HEK293 (cell line): ENCODE results near the gene GMEB1.

ENCODE experiments used
- CTCF ChIA-PET: fragments of 350-600 bp; formaldehyde crosslinking; extraction: SDS; loops from one replicate; lab custom pipeline; 2021; ENCODE audit warnings: antibody characterized with exemption; lab: Yijun Ruan, JAX
- POLR2A ChIA-PET: fragments of 300-600 bp; formaldehyde crosslinking; extraction: SDS; loops from one replicate; lab custom pipeline; 2020; ENCODE audit warnings: antibody characterized with exemption, inconsistent platforms; lab: Yijun Ruan, JAX
- H3K27ac ChIP-seq: fragments of 200-500 bp; sonication (Bioruptor generic); 2 replicates; pipeline ENCODE4 v1.5.1; 2014; ENCODE audit warnings: low read depth, low read length, control low read depth, inconsistent platforms; ENCODE audit errors: extremely low read depth
- H3K36me3 ChIP-seq, 2 experiments: fragments of 200-500 bp in 1 of 2; sonication (Bioruptor generic) in 1 of 2; 1 replicate in 1 of 2; 2 replicates in 1 of 2; pipeline ENCODE4 v1.5.1; 2014 to 2017; ENCODE audit warnings: inconsistent platforms in 2 of 2, low read length in 2 of 2; ENCODE audit not compliant: control insufficient read depth in 2 of 2, insufficient read depth in 1 of 2
- H3K4me1 ChIP-seq: fragments of 200-500 bp; sonication (Bioruptor generic); 2 replicates; pipeline ENCODE4 v1.5.1; 2014; ENCODE audit warnings: mild to moderate bottlenecking, low read length, inconsistent platforms; ENCODE audit not compliant: control insufficient read depth, insufficient read depth
- H3K4me3 ChIP-seq: 2 replicates; pipeline ENCODE4 v1.5.1; 2011; ENCODE audit warnings: low read depth, mild to moderate bottlenecking, control low read depth, low read length, moderate library complexity
- H3K9me3 ChIP-seq: fragments of 200-500 bp; sonication (Bioruptor generic); 2 replicates; pipeline ENCODE4 v1.5.1; 2014; ENCODE audit warnings: low read depth, low read length, inconsistent platforms; ENCODE audit not compliant: control insufficient read depth, insufficient read depth
- OSR2 ChIP-seq: fragments of 450-650 bp; formaldehyde crosslinking; IDR thresholded peaks from 2 replicates; pipeline ENCODE4 v1.5.1; 2016; ENCODE audit warnings: missing biosample characterization, missing genetic modification characterization
- ZBTB17 ChIP-seq: fragments of 450-650 bp; formaldehyde crosslinking; IDR thresholded peaks from 2 replicates; pipeline ENCODE4 v1.5.1; 2016; ENCODE audit warnings: missing biosample characterization, missing genetic modification characterization
- ZBTB48 ChIP-seq: fragments of 450-650 bp; formaldehyde crosslinking; IDR thresholded peaks from 2 replicates; pipeline ENCODE4 v1.5.1; 2016; ENCODE audit warnings: missing biosample characterization, missing genetic modification characterization
- ZFP69B ChIP-seq: fragments of 450-650 bp; formaldehyde crosslinking; IDR thresholded peaks from 2 replicates; pipeline ENCODE4 v1.5.1; 2016; ENCODE audit warnings: missing biosample characterization, missing genetic modification characterization
- ZNF324 ChIP-seq: fragments of 450-650 bp; formaldehyde crosslinking; IDR thresholded peaks from 2 replicates; pipeline ENCODE4 v1.5.1; 2016; ENCODE audit warnings: missing biosample characterization, missing genetic modification characterization
- ZNF335 ChIP-seq: fragments of 450-650 bp; formaldehyde crosslinking; conservative IDR thresholded peaks from 2 replicates; pipeline ENCODE4 v1.5.1; 2016; ENCODE audit warnings: missing biosample characterization, missing genetic modification characterization
- ZNF423 ChIP-seq: fragments of 450-650 bp; formaldehyde crosslinking; IDR thresholded peaks from 2 replicates; pipeline ENCODE4 v1.5.1; 2016; ENCODE audit warnings: missing biosample characterization, missing genetic modification characterization
- ZNF501 ChIP-seq: fragments of 450-650 bp; formaldehyde crosslinking; IDR thresholded peaks from 2 replicates; pipeline ENCODE4 v1.5.1; 2016; ENCODE audit warnings: missing biosample characterization, missing genetic modification characterization
- ZNF555 ChIP-seq: fragments of 450-650 bp; formaldehyde crosslinking; conservative IDR thresholded peaks from 2 replicates; pipeline ENCODE4 v1.5.1; 2017; ENCODE audit warnings: missing biosample characterization, mild to moderate bottlenecking, missing genetic modification characterization, inconsistent platforms
- ZNF600 ChIP-seq: fragments of 450-650 bp; formaldehyde crosslinking; IDR thresholded peaks from 2 replicates; pipeline ENCODE4 v1.5.1; 2016; ENCODE audit warnings: missing biosample characterization, missing genetic modification characterization
- ZNF629 ChIP-seq: fragments of 450-650 bp; formaldehyde crosslinking; IDR thresholded peaks from 2 replicates; pipeline ENCODE4 v1.5.1; 2017; ENCODE audit warnings: missing biosample characterization, missing genetic modification characterization
- ZNF658 ChIP-seq: fragments of 450-650 bp; formaldehyde crosslinking; IDR thresholded peaks from 2 replicates; pipeline ENCODE4; 2016; ENCODE audit warnings: missing biosample characterization, missing genetic modification characterization
- TF ChIP-seq, protein P1 (sequence below): fragments of 450-650 bp; formaldehyde crosslinking; IDR thresholded peaks from 2 replicates; pipeline ENCODE4 v1.5.1; 2016; ENCODE audit warnings: missing biosample characterization, missing genetic modification characterization
- TF ChIP-seq, protein P2 (sequence below): fragments of 450-650 bp; formaldehyde crosslinking; IDR thresholded peaks from 2 replicates; pipeline ENCODE4 v1.5.1; 2016; ENCODE audit warnings: missing biosample characterization, missing genetic modification characterization
- TF ChIP-seq, protein P3 (sequence below): fragments of 450-650 bp; formaldehyde crosslinking; IDR thresholded peaks from 2 replicates; pipeline ENCODE4 v1.5.1; 2016; ENCODE audit warnings: missing biosample characterization, missing genetic modification characterization, low read depth
- TF ChIP-seq, protein P4 (sequence below): fragments of 450-650 bp; formaldehyde crosslinking; IDR thresholded peaks from 2 replicates; pipeline ENCODE4 v1.5.1; 2017; ENCODE audit warnings: missing biosample characterization, missing genetic modification characterization
- TF ChIP-seq, protein P5 (sequence below): fragments of 450-650 bp; formaldehyde crosslinking; IDR thresholded peaks from 2 replicates; pipeline ENCODE4 v1.5.1; 2016; ENCODE audit warnings: missing biosample characterization, missing genetic modification characterization, borderline replicate concordance

GMEB1 gene, protein sequence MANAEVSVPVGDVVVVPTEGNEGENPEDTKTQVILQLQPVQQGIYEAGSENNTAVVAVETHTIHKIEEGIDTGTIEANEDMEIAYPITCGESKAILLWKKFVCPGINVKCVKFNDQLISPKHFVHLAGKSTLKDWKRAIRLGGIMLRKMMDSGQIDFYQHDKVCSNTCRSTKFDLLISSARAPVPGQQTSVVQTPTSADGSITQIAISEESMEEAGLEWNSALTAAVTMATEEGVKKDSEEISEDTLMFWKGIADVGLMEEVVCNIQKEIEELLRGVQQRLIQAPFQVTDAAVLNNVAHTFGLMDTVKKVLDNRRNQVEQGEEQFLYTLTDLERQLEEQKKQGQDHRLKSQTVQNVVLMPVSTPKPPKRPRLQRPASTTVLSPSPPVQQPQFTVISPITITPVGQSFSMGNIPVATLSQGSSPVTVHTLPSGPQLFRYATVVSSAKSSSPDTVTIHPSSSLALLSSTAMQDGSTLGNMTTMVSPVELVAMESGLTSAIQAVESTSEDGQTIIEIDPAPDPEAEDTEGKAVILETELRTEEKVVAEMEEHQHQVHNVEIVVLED

DNA sequence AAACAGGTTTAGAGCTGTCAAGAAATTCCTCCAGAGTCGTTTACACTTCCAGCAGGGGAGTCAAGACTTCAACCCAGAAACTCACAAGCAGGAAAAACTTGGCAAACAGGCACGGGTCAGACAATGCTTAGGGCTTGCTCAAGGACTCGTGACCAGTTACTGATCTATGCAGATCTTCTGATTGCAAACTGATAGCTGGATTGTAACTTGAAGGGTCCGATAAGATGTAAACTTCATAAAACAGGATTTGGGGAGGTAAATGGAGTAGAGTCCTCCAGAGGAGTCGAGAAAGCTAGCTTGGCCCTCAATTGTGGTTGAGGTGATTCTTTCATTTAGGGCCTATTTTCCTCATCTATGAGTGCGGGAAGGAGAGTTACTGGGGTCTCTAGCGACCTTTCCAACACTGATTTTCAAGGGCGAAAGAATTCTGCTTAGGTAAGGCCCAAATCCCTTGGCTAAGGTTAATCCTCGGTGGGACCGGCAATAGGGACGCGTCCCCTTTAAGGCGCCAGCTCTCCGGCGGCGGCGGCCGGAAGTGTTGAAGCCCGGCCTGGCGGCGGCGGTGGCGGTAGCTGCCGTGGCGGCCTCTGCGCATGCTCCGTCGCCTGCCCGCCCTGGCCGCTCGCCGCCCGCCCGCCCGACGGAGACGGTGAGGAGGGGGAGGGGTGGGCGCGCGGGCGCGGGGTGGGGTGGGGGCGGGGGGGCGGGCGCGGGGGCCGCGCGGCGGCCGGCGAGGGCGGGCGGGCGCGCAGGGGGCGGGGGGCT is at the start of gene GMEB1:
GMEB1 (plus strand) TSS at position 594 of the 765 bp plus-strand sequence. CDS start 14,829 bp downstream, outside the sequence.
- Histone ChIP-seq H3K27ac (peak within 1 kb of the TSS; percentile 95), H3K4me3 (peak within 1 kb of the TSS; percentile 75), H3K36me3 (no peaks in the 10 kb centered on the region), H3K4me1 (peaks cover 4% of the 10 kb centered on the region; the same call in 1 of the 2 replicates), H3K9me3 (no peaks in the 10 kb centered on the region)
- POLR2A ChIA-PET = interaction anchor here (0.7 to 3.6 kb wide), 12 partner anchors 9 to 433 kb away, joined by 3 to 35 read pairs (median 4); partner anchors contain the start of genes ATP5IF1, RNU11, TAF12 and YTHDF2
- CTCF ChIA-PET = interaction anchor here (0.6 kb wide), 1 partner anchor 209 kb away, joined by 3 read pairs; no protein-coding TSS in a partner anchor
- TF ChIP-seq ZBTB17 = peak; percentile 79
- no peak for TF ChIP-seq ZNF423 (tag by site-specific recombination)
- TF ChIP-seq ZNF555 (tag by site-specific recombination) = no peak
- peak; percentile 37; the same call in 1 of the 2 replicates for TF ChIP-seq OSR2 (tag by site-specific recombination)
- no peak for TF ChIP-seq ZNF658 (tag by site-specific recombination)
- TF ChIP-seq ZNF335 (tag by site-specific recombination) = peak; percentile 77
- TF ChIP-seq ZNF600 (tag by site-specific recombination) = peak; percentile 30; the same call in 1 of the 2 replicates
- TF ChIP-seq ZBTB48 = peak; percentile 65
- TF ChIP-seq, protein P1, sequence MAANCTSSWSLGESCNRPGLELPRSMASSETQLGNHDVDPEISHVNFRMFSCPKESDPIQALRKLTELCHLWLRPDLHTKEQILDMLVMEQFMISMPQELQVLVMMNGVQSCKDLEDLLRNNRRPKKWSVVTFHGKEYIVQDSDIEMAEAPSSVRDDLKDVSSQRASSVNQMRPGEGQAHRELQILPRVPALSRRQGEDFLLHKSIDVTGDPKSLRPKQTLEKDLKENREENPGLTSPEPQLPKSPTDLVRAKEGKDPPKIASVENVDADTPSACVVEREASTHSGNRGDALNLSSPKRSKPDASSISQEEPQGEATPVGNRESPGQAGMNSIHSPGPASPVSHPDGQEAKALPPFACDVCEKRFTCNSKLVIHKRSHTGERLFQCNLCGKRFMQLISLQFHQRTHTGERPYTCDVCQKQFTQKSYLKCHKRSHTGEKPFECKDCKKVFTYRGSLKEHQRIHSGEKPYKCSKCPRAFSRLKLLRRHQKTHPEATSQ = peak; percentile 31; the same call in 1 of the 2 replicates
- TF ChIP-seq, protein P2, sequence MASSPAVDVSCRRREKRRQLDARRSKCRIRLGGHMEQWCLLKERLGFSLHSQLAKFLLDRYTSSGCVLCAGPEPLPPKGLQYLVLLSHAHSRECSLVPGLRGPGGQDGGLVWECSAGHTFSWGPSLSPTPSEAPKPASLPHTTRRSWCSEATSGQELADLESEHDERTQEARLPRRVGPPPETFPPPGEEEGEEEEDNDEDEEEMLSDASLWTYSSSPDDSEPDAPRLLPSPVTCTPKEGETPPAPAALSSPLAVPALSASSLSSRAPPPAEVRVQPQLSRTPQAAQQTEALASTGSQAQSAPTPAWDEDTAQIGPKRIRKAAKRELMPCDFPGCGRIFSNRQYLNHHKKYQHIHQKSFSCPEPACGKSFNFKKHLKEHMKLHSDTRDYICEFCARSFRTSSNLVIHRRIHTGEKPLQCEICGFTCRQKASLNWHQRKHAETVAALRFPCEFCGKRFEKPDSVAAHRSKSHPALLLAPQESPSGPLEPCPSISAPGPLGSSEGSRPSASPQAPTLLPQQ = peak; percentile 100
- 0 out of 2 replicates have a peak, but pooled peaks have one; percentile 31 for TF ChIP-seq ZNF501 (tag by site-specific recombination)
- TF ChIP-seq ZNF629 (tag by site-specific recombination) = peak; percentile 21; the same call in 1 of the 2 replicates
- peak; percentile 100 for TF ChIP-seq ZFP69B (tag by site-specific recombination)
- TF ChIP-seq, protein P3, sequence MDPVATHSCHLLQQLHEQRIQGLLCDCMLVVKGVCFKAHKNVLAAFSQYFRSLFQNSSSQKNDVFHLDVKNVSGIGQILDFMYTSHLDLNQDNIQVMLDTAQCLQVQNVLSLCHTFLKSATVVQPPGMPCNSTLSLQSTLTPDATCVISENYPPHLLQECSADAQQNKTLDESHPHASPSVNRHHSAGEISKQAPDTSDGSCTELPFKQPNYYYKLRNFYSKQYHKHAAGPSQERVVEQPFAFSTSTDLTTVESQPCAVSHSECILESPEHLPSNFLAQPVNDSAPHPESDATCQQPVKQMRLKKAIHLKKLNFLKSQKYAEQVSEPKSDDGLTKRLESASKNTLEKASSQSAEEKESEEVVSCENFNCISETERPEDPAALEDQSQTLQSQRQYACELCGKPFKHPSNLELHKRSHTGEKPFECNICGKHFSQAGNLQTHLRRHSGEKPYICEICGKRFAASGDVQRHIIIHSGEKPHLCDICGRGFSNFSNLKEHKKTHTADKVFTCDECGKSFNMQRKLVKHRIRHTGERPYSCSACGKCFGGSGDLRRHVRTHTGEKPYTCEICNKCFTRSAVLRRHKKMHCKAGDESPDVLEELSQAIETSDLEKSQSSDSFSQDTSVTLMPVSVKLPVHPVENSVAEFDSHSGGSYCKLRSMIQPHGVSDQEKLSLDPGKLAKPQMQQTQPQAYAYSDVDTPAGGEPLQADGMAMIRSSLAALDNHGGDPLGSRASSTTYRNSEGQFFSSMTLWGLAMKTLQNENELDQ (tag by site-specific recombination) = no peak
- TF ChIP-seq, protein P4, sequence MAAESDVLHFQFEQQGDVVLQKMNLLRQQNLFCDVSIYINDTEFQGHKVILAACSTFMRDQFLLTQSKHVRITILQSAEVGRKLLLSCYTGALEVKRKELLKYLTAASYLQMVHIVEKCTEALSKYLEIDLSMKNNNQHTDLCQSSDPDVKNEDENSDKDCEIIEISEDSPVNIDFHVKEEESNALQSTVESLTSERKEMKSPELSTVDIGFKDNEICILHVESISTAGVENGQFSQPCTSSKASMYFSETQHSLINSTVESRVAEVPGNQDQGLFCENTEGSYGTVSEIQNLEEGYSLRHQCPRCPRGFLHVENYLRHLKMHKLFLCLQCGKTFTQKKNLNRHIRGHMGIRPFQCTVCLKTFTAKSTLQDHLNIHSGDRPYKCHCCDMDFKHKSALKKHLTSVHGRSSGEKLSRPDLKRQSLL = no peak
- peak; percentile 62; the same call in 1 of the 2 replicates for TF ChIP-seq ZNF324 (tag by site-specific recombination)
- TF ChIP-seq, protein P5, sequence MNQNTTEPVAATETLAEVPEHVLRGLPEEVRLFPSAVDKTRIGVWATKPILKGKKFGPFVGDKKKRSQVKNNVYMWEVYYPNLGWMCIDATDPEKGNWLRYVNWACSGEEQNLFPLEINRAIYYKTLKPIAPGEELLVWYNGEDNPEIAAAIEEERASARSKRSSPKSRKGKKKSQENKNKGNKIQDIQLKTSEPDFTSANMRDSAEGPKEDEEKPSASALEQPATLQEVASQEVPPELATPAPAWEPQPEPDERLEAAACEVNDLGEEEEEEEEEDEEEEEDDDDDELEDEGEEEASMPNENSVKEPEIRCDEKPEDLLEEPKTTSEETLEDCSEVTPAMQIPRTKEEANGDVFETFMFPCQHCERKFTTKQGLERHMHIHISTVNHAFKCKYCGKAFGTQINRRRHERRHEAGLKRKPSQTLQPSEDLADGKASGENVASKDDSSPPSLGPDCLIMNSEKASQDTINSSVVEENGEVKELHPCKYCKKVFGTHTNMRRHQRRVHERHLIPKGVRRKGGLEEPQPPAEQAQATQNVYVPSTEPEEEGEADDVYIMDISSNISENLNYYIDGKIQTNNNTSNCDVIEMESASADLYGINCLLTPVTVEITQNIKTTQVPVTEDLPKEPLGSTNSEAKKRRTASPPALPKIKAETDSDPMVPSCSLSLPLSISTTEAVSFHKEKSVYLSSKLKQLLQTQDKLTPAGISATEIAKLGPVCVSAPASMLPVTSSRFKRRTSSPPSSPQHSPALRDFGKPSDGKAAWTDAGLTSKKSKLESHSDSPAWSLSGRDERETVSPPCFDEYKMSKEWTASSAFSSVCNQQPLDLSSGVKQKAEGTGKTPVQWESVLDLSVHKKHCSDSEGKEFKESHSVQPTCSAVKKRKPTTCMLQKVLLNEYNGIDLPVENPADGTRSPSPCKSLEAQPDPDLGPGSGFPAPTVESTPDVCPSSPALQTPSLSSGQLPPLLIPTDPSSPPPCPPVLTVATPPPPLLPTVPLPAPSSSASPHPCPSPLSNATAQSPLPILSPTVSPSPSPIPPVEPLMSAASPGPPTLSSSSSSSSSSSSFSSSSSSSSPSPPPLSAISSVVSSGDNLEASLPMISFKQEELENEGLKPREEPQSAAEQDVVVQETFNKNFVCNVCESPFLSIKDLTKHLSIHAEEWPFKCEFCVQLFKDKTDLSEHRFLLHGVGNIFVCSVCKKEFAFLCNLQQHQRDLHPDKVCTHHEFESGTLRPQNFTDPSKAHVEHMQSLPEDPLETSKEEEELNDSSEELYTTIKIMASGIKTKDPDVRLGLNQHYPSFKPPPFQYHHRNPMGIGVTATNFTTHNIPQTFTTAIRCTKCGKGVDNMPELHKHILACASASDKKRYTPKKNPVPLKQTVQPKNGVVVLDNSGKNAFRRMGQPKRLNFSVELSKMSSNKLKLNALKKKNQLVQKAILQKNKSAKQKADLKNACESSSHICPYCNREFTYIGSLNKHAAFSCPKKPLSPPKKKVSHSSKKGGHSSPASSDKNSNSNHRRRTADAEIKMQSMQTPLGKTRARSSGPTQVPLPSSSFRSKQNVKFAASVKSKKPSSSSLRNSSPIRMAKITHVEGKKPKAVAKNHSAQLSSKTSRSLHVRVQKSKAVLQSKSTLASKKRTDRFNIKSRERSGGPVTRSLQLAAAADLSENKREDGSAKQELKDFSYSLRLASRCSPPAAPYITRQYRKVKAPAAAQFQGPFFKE (tag by site-specific recombination) = no peak
